ENCODE results near the gene CD3E. TPM values are rescaled to one million over a fixed set of nuclear protein-coding genes. Genes with fewer than 3 reads are reported as not detected.
A peak's percentile ranks its signal among the peaks of the same experiment; 100 is the strongest.

CD3E gene
- total RNA-seq, 6 donors from 2014 or later: 3.9 to 13.6 (median 9.1) TPM

DNA sequence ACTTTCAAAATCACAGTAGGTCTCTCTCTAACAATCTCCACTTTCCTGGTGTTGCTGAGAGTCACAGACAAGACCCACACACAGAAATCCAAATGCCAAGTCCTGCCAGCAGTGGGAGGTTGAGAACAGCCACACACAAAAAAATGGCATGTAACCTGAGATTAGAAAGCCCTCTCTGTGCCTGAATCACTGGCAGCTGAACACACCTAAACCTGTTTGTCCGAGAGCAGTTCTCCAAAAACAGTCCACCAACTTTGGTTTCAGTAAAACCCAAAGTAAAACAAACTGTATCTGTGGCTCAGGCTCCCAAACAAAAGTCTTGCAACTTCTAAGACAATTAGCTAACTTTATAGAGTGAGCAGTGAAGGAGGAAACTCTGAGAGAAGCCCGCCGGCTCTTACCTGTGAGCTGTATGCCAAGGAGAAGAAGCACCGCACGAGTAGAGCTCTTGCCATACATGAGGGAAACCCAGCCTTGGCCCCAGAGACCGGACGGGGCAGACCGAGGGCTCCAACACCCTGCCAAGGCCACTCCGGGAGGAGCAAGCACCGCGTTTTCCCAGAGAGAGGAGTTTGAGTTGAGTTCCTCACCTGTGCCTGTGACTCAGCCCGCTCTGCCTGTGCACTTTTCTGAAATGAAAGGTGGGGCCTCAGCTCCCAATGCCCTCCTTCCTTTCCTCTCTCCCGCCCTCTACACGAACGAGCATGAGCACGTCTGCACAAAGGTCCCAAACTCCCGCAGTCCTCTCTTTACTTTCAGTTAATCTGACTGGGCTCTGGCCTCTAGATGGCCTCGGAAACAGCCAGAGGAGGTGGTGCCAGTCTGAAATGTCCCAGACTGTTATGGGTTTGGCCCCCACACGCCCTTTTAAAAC is 40.6 kb upstream of the CD3E start, which contains the start of gene MPZL2:
MPZL2 (minus strand) TSS at position 603 of the 874 bp plus-strand sequence; CDS start at position 459, 144 bp downstream.
- 12 to 13% methylated on average over 19 of the region's 19 CpGs for WGBS, 2 donors
- peak; percentile 79 to 94 for ATAC-seq (ENCODE audit: low FRiP score in 2 of 2)
- Histone ChIP-seq H3K9me3 (no peaks in the 10 kb centered on the region), H3K27ac (peak within 1 kb of the TSS; percentile 72 to 83 (median 77)), H3K27me3 (no peaks in the 10 kb centered on the region), H3K4me3 (peak within 1 kb of the TSS in 3 of 4 donors; percentile 42 to 53 (median 43)), H3K4me1 (peaks cover 6 to 37% (median 18%) of the 10 kb centered on the region in 4 donors), H3K36me3 (peaks cover 0 to 18% (median 2%) of the 10 kb centered on the region in 4 donors)
- DNase-seq: peak; percentile 55 to 85
- TF ChIP-seq POLR2AphosphoS5 (IDR thresholded peaks at IDR 0.05) (peak; percentile 35 to 87), POLR2A (IDR thresholded peaks at IDR 0.05) (peak in 2 of 4 donors; percentile 69 to 85), EP300 (IDR thresholded peaks at IDR 0.05) (peak in 1 of 4 donors; percentile 21)
- TF ChIP-seq, protein P1, sequence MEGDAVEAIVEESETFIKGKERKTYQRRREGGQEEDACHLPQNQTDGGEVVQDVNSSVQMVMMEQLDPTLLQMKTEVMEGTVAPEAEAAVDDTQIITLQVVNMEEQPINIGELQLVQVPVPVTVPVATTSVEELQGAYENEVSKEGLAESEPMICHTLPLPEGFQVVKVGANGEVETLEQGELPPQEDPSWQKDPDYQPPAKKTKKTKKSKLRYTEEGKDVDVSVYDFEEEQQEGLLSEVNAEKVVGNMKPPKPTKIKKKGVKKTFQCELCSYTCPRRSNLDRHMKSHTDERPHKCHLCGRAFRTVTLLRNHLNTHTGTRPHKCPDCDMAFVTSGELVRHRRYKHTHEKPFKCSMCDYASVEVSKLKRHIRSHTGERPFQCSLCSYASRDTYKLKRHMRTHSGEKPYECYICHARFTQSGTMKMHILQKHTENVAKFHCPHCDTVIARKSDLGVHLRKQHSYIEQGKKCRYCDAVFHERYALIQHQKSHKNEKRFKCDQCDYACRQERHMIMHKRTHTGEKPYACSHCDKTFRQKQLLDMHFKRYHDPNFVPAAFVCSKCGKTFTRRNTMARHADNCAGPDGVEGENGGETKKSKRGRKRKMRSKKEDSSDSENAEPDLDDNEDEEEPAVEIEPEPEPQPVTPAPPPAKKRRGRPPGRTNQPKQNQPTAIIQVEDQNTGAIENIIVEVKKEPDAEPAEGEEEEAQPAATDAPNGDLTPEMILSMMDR (IDR thresholded peaks at IDR 0.05): no peak

DNA sequence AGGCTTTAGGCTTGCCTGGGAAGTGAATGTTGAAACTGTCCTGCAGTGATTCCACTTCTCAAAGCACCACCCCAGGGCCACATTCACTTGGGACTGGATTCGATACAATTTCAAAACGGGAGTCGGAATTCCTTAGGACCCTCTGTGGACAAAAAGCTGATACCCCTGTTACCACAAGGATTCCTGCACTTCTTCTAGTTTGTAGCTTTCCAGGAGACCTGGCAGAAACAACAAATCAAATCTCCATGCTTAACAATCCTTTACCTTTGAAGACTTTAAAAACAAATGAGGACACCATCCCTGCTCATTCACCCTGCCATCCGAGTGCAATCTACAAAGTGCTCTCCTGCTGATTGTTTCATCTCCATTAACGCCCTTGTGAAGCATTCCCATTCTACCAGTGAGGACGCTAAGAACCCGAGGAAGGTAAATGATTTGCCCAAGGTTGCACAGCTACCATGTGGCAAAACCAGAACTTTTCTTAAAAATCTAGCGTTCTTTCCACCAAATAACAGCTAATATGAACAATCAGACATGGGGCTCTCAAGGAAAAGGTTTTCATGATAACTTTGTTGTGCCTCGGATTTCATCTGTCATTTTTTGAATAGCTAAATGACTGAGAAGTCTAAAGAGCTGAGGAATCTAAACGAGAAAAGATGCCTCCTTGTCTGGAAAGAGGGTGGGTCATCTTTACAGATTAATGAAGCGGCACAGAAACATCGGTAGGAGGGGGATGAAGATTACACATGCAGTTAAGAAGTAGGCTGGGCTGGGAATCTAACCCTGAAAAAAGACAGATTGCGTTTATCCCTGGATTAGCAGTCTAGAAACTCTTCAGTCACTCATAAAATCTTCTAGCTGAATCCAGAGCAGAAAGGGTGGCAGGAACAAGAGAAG is 39.7 kb upstream of the CD3E start:
- H3K27me3 ChIP-seq: no peaks in the 10 kb centered on the region
- WGBS, 2 donors: 57% methylated on average over 13 of the region's 13 CpGs
- no peaks in the 10 kb centered on the region for H3K9me3 ChIP-seq
- H3K36me3 ChIP-seq: peaks cover 0 to 9% (median 0%) of the 10 kb centered on the region in 4 donors
- peaks cover 6 to 37% (median 18%) of the 10 kb centered on the region in 4 donors for H3K4me1 ChIP-seq
- DNase-seq (no peak), ATAC-seq (ENCODE audit: low FRiP score in 2 of 2) (no peak)
- H3K4me3 ChIP-seq: peak overlapping the region in 3 of 4 donors; percentile 42 to 53 (median 43)
- peak overlapping the region; percentile 72 to 83 (median 77) for H3K27ac ChIP-seq
- TF ChIP-seq POLR2AphosphoS5 (IDR thresholded peaks at IDR 0.05) (peak in 1 of 2 donors; percentile 3), POLR2A (IDR thresholded peaks at IDR 0.05) (peak in 1 of 4 donors; percentile 73), EP300 (IDR thresholded peaks at IDR 0.05) (no peak)
- TF ChIP-seq, protein P1 (IDR thresholded peaks at IDR 0.05): no peak

DNA sequence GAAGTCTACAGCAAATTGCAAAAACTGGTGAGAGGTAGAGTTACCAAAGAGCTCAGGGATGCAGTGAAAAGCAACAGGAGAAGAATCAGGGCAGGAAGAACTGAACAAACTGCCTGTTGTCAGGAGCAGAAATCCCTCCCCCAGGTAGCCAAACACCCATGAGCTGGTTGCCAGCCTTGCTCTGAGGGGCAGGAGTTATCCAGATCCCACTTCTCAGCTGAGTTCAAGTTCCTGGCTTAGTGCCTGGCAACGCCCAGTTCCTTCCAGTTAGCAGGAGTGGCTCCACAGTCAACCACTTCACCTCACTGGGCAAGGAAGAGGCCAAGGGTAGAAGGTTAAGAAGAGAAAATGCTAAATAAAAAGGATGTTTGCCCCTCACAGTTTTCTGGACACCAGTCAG is 38.6 kb upstream of the CD3E start:
- Histone ChIP-seq H3K4me3 (peak overlapping the region in 2 of 4 donors; percentile 43 to 53), H3K36me3 (peaks cover 0 to 9% (median 0%) of the 10 kb centered on the region in 4 donors), H3K27ac (peak overlapping the region; percentile 72 to 83 (median 77)), H3K27me3 (no peaks in the 10 kb centered on the region), H3K9me3 (no peaks in the 10 kb centered on the region), H3K4me1 (peaks cover 6 to 31% (median 18%) of the 10 kb centered on the region in 4 donors)
- DNase-seq: peak in 1 of 2 donors; percentile 92
- TF ChIP-seq POLR2A (IDR thresholded peaks at IDR 0.05) (peak in 1 of 4 donors; percentile 66), EP300 (IDR thresholded peaks at IDR 0.05) (peak in 3 of 4 donors; percentile 75 to 96 (median 77)), POLR2AphosphoS5 (IDR thresholded peaks at IDR 0.05) (peak; percentile 73 to 76)
- TF ChIP-seq, protein P1 (IDR thresholded peaks at IDR 0.05): no peak
- ATAC-seq (ENCODE audit: low FRiP score in 2 of 2): peak; percentile 25 to 56
- WGBS, 2 donors: 43 to 53% methylated on average over 1 of the region's 1 CpG

DNA sequence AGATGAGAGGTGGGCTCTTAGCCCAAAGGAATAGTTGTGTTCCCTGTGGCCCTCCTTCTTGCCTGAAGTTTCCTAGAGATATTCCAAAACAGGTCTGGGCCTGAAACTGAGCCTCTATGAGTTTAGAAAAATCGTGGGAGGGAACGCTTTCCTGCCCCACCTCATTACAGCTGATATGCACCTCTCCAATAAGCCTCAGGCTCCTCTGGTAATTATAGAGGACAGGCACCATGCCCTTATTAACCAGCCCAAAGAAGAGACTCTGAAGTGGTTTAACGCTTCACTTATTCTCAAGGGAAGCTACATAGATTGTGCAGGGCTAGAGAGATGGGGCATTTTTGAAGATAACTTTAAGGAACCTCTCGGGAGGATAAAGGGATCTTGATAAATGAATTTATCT is 37.0 kb upstream of the CD3E start:
- ATAC-seq (ENCODE audit: low FRiP score in 2 of 2): no peak
- no peaks in the 10 kb centered on the region for H3K27me3 ChIP-seq

More for the DNA sequence above, 37.0 kb upstream of the CD3E start:
- no peak for TF ChIP-seq POLR2A (IDR thresholded peaks at IDR 0.05)
- DNase-seq: no peak
- H3K27ac ChIP-seq: peak overlapping the region in 1 of 4 donors; percentile 52
- peaks cover 6 to 24% (median 14%) of the 10 kb centered on the region in 4 donors for H3K4me1 ChIP-seq
- H3K36me3 ChIP-seq: no peaks in the 10 kb centered on the region
- 84 to 86% methylated on average over 4 of the region's 4 CpGs for WGBS, 2 donors
- H3K4me3 ChIP-seq: no peak overlapping the region
- no peaks in the 10 kb centered on the region for H3K9me3 ChIP-seq

Data from upper lobe of left lung (tissue), 6 donors.